ENCODE data around the gene RASA4B.

RASA4B gene

DNA sequence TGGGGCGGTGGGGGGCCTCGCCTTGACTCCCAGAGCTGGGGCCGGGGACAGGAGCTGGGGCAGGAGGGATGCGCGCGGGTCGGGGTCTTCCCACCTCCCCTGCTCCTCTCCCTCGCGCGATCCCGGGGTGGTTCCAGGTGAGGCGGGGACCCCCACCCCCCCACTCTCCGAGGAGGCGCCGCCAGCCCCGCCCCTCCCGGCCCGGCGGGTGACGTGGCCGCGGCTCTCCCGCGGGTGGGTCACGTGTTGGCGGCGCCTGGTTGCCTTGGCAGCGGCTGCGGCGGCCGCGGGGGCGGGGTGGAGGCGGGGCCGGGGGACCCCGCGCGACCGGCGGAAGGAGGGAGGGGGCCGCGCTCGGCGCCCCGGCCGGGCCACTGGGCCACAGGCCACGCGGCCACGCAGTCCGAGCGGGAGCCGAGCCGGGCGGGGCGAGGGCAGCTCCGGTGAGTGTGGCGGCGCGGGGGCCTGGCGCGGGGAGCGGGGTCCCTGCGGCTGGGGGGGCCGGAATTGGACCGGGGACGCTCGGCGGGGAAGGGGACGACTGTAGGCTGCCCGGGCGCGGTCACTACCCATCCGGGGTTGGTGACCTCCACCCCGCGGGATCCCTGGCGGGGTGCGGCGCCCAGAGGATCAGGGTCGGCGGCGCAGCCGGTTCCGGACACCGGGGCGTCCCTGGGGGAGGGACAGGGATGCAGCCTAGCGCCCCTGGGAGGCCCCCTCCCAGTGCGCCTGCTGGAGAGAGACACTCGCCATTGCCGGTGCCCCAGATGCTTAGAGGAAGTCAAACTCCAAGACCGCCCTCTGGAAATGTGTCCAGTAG lies 84.1 kb downstream of the RASA4B start, which contains the start of gene ORAI2:
ORAI2 (plus strand) TSS at position 357 of the 820 bp plus-strand sequence. CDS start 5,382 bp downstream, outside the sequence.
- Mint-ChIP-seq H3K27me3 (no peaks in the 10 kb centered on the region), H3K36me3 (ENCODE audit: low read depth) (peaks cover 17% of the 10 kb centered on the region), H3K4me1 (ENCODE audit: low read depth) (peaks cover 63% of the 10 kb centered on the region), H3K27ac (peak within 1 kb of the TSS; percentile 91), H3K9me3 (no peaks in the 10 kb centered on the region), H3K4me3 (peak within 1 kb of the TSS; percentile 91)

All from stimulated activated naive CD8-positive, alpha-beta T cell treated with anti-CD3 and anti-CD28 coated beads, Interleukin-15, Interleukin-2, amounts not matched to agents 100 ng/mL and 50 ng/mL, for 24 hours (primary cell).